GM23338 (cell line): ENCODE data around the gene NCKAP1. TPM values are rescaled to one million over a fixed set of nuclear protein-coding genes. Genes with fewer than 3 reads are reported as not detected.

ENCODE experiments used
- ATAC-seq: fragments of 200-7000 bp; cut with Tn5 transposase; 3 replicates; pipeline ENCODE4 v1.9.1; 2020
- DNase-seq: peaks from one replicate; pipeline ENCODE4 v3.0.0-alpha.2; 2015; ENCODE audit warnings: low spot score
- H2AFZ ChIP-seq: fragments of 200-600 bp; sonication (generic); 2 replicates; pipeline ENCODE4 v1.8.0; 2016; ENCODE audit warnings: antibody characterized with exemption, mild to moderate bottlenecking, moderate library complexity
- H3F3A ChIP-seq: fragments of 200-600 bp; sonication (generic); replicated peaks from 2 replicates; pipeline ENCODE4 v1.8.0; 2017; ENCODE audit warnings: antibody characterized with exemption, mixed run types, low read depth
- H3K27ac ChIP-seq: fragments of 200-600 bp; sonication (generic); 2 replicates; pipeline ENCODE4 v1.6.1; 2016; ENCODE audit warnings: low read depth
- H3K27me3 ChIP-seq: fragments of 200-600 bp; sonication (generic); 2 replicates; pipeline ENCODE4 v1.8.0; 2016; ENCODE audit warnings: mild to moderate bottlenecking, mixed run types, moderate library complexity; ENCODE audit not compliant: insufficient read depth
- H3K36me3 ChIP-seq: fragments of 200-600 bp; sonication (generic); 2 replicates; pipeline ENCODE4 v1.8.0; 2016; ENCODE audit warnings: mild to moderate bottlenecking; ENCODE audit not compliant: insufficient read depth
- H3K4me1 ChIP-seq: fragments of 200-600 bp; sonication (generic); 2 replicates; pipeline ENCODE4 v1.8.0; 2016; ENCODE audit warnings: mild to moderate bottlenecking, moderate library complexity; ENCODE audit not compliant: insufficient read depth
- H3K4me2 ChIP-seq: fragments of 200-600 bp; sonication (generic); 2 replicates; pipeline ENCODE4 v1.7.1; 2017; ENCODE audit warnings: mixed run types
- H3K4me3 ChIP-seq: fragments of 200-600 bp; sonication (generic); 2 replicates; pipeline ENCODE4 v1.6.1; 2016; ENCODE audit warnings: mixed run types
- H3K79me2 ChIP-seq: fragments of 200-600 bp; sonication (generic); replicated peaks from 2 replicates; pipeline ENCODE4 v1.8.0; 2017; ENCODE audit warnings: mild to moderate bottlenecking; ENCODE audit not compliant: insufficient read depth
- H3K9me2 ChIP-seq: fragments of 200-600 bp; sonication (generic); 2 replicates; pipeline ENCODE4 v1.8.0; 2017; ENCODE audit not compliant: insufficient read depth
- H4K20me1 ChIP-seq: fragments of 200-600 bp; sonication (generic); replicated peaks from 2 replicates; pipeline ENCODE4 v1.8.0; 2017; ENCODE audit warnings: mild to moderate bottlenecking; ENCODE audit not compliant: insufficient read depth
- H3K27ac Mint-ChIP-seq: 2 replicates; pipeline ENCODE4 v1.8.0; 2020; ENCODE audit warnings: inconsistent platforms, mild to moderate bottlenecking, moderate library complexity, mixed read lengths
- H3K27me3 Mint-ChIP-seq: 3 replicates; pipeline ENCODE4 v1.8.0; 2022; ENCODE audit warnings: low read depth, mild to moderate bottlenecking, moderate library complexity, mixed read lengths, inconsistent platforms; ENCODE audit not compliant: insufficient read depth, poor library complexity
- H3K36me3 Mint-ChIP-seq: 3 replicates; pipeline ENCODE4 v1.8.0; 2021; ENCODE audit warnings: low read depth, mild to moderate bottlenecking, inconsistent platforms, moderate library complexity, mixed read lengths
- H3K4me1 Mint-ChIP-seq: 3 replicates; pipeline ENCODE4 v1.8.0; 2020; ENCODE audit warnings: mild to moderate bottlenecking, inconsistent platforms, mixed read lengths
- H3K4me3 Mint-ChIP-seq: 3 replicates; pipeline ENCODE4 v1.8.0; 2021; ENCODE audit warnings: moderate library complexity, mild to moderate bottlenecking, inconsistent platforms, mixed read lengths
- H3K9me3 Mint-ChIP-seq: 3 replicates; pipeline ENCODE4 v1.8.0; 2020; ENCODE audit warnings: moderate library complexity, mild to moderate bottlenecking, inconsistent platforms, mixed read lengths
- CREB1 ChIP-seq: fragments of 250-450 bp; sonication (Bioruptor Pico); IDR thresholded peaks from 2 replicates; pipeline ENCODE4 v1.5.0; 2020; ENCODE audit warnings: low read depth, mild to moderate bottlenecking, moderate library complexity
- CTCF ChIP-seq, 2 experiments: fragments of 200-600 bp in 1 of 2; sonication (generic) in 1 of 2; conservative IDR thresholded peaks; 2 replicates each; pipeline versions ENCODE4 v1.5.1 to v1.6.1; 2016 to 2017; ENCODE audit warnings: antibody characterized with exemption in 2 of 2, low read depth in 2 of 2, mild to moderate bottlenecking in 2 of 2, moderate library complexity in 1 of 2
- ETS1 ChIP-seq: IDR thresholded peaks from 2 replicates; pipeline ENCODE4 v1.6.1; 2016; ENCODE audit warnings: antibody characterized with exemption
- EZH2 ChIP-seq: fragments of 200-600 bp; sonication (generic); IDR thresholded peaks from one replicate; pipeline ENCODE4 v1.8.0; 2017; ENCODE audit warnings: antibody characterized with exemption, mild to moderate bottlenecking, low read depth; ENCODE audit not compliant: unreplicated experiment
- EZH2phosphoT487 ChIP-seq: fragments of 200-600 bp; sonication (generic); IDR thresholded peaks from one replicate; pipeline ENCODE4 v1.8.1; 2018; ENCODE audit warnings: antibody characterized with exemption; ENCODE audit not compliant: unreplicated experiment
- JUNB ChIP-seq: IDR thresholded peaks from one replicate; pipeline ENCODE4 v1.6.1; 2016; ENCODE audit warnings: antibody characterized with exemption; ENCODE audit not compliant: unreplicated experiment
- NANOG ChIP-seq: IDR thresholded peaks from 2 replicates; pipeline ENCODE4 v1.6.1; 2016; ENCODE audit warnings: antibody characterized with exemption, borderline replicate concordance
- POLR2AphosphoS5 ChIP-seq: IDR thresholded peaks from 2 replicates; pipeline ENCODE4 v1.6.1; 2016; ENCODE audit warnings: antibody characterized with exemption, low read depth
- STAT1 ChIP-seq: IDR thresholded peaks from one replicate; pipeline ENCODE4 v1.6.1; 2016; ENCODE audit warnings: antibody characterized with exemption; ENCODE audit not compliant: unreplicated experiment
- ZNF114 ChIP-seq: fragments of 250-450 bp; sonication (Bioruptor Pico); IDR thresholded peaks from 2 replicates; pipeline ENCODE4 v1.5.0; 2020; ENCODE audit warnings: mild to moderate bottlenecking, moderate library complexity
- ZNF331 ChIP-seq: fragments of 250-450 bp; sonication (Bioruptor Pico); IDR thresholded peaks from 2 replicates; pipeline ENCODE4 v1.5.0; 2020; ENCODE audit warnings: low read depth, mild to moderate bottlenecking, moderate library complexity
- polyA plus RNA-seq: library from polyadenylated mRNA; unstranded; fragments of >200 nt; fragmentation: Nextera tagmentation; extraction: Ambion mirVana; gene quantifications from 2 replicates; pipeline ENCODE4 v1.2.1, GENCODE V29; 2016
- total RNA-seq: library from RNA; depleted of rRNA; stranded (reverse); fragments of >200 nt; shearing (Covaris generic); gene quantifications from 2 replicates; pipeline ENCODE4 v1.2.3, GENCODE V29; 2014
- TF ChIP-seq, protein P1 (sequence below): IDR thresholded peaks from one replicate; pipeline ENCODE4 v1.6.1; 2018; ENCODE audit warnings: antibody characterized with exemption; ENCODE audit not compliant: unreplicated experiment

Gene NCKAP1
- total and polyA plus RNA-seq, 2 experiments from 2014 or later: 53.8 to 157 TPM

- Histone ChIP-seq H3K79me2 (no peaks in the 10 kb centered on the region), H3K27ac (no peak overlapping the region), H3K9me2 (no peaks in the 10 kb centered on the region), H4K20me1 (no peaks in the 10 kb centered on the region), H3K4me2 (no peak overlapping the region), H3K36me3 (peaks cover 4% of the 10 kb centered on the region; the same call in 1 of the 2 replicates), H2AFZ (no peak overlapping the region), H3K4me1 (peaks cover 8% of the 10 kb centered on the region; the same call in 1 of the 2 replicates), H3K27me3 (no peaks in the 10 kb centered on the region), H3F3A (no peaks in the 10 kb centered on the region), H3K4me3 (no peak overlapping the region)
- Mint-ChIP-seq H3K9me3 (no peaks in the 10 kb centered on the region), H3K36me3 (peaks cover 16% of the 10 kb centered on the region; the same call in 1 of the 3 replicates), H3K27ac (no peak overlapping the region; the same call in 1 of the 2 replicates), H3K4me1 (peaks cover 14% of the 10 kb centered on the region), H3K27me3 (peaks cover 2% of the 10 kb centered on the region), H3K4me3 (no peak overlapping the region)
- TF ChIP-seq, protein P1, sequence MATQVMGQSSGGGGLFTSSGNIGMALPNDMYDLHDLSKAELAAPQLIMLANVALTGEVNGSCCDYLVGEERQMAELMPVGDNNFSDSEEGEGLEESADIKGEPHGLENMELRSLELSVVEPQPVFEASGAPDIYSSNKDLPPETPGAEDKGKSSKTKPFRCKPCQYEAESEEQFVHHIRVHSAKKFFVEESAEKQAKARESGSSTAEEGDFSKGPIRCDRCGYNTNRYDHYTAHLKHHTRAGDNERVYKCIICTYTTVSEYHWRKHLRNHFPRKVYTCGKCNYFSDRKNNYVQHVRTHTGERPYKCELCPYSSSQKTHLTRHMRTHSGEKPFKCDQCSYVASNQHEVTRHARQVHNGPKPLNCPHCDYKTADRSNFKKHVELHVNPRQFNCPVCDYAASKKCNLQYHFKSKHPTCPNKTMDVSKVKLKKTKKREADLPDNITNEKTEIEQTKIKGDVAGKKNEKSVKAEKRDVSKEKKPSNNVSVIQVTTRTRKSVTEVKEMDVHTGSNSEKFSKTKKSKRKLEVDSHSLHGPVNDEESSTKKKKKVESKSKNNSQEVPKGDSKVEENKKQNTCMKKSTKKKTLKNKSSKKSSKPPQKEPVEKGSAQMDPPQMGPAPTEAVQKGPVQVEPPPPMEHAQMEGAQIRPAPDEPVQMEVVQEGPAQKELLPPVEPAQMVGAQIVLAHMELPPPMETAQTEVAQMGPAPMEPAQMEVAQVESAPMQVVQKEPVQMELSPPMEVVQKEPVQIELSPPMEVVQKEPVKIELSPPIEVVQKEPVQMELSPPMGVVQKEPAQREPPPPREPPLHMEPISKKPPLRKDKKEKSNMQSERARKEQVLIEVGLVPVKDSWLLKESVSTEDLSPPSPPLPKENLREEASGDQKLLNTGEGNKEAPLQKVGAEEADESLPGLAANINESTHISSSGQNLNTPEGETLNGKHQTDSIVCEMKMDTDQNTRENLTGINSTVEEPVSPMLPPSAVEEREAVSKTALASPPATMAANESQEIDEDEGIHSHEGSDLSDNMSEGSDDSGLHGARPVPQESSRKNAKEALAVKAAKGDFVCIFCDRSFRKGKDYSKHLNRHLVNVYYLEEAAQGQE: no peak
- TF ChIP-seq ETS1 (no peak), CREB1 (no peak), ZNF331 (CRISPR knock-in tag) (no peak), POLR2AphosphoS5 (no peak), CTCF (conservative IDR thresholded peaks at IDR 0.05; ENCODE audit: low read depth in 2 of 2) (no peak)
- ATAC-seq (no peak), DNase-seq (no peak)
These were observed 120.3 kb downstream of the NCKAP1 start for GRCh38 chr2:182917924-182918323.

DNA sequence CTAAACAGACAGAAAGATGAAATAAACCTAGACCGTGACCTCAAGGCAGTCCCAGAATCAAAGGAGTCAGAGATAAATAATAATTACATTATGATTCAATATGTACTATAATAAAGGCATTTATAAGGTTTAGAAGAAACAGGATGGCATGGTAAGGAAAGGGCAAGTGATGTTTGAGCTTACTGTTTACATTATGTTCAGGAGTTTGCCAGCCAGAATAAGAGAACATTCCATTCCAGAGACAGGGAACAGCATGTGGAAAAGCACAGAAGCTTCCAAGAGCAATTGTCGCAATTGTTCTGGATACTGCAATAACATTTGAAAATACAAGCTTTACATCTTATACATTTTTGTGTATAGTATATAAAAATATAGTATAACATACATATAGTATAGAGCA, 121.8 kb downstream of the NCKAP1 start:
- Histone ChIP-seq H2AFZ (no peak overlapping the region), H3K9me2 (no peaks in the 10 kb centered on the region), H3K27ac (no peak overlapping the region), H3K27me3 (no peaks in the 10 kb centered on the region), H3K4me3 (no peak overlapping the region), H3K4me2 (no peak overlapping the region), H4K20me1 (no peaks in the 10 kb centered on the region), H3K36me3 (peaks cover 9% of the 10 kb centered on the region; the same call in 1 of the 2 replicates), H3F3A (no peaks in the 10 kb centered on the region), H3K4me1 (peaks cover 8% of the 10 kb centered on the region; the same call in 1 of the 2 replicates), H3K79me2 (no peaks in the 10 kb centered on the region)
- H3K27me3 Mint-ChIP-seq: peaks cover 2% of the 10 kb centered on the region
- H3K36me3 Mint-ChIP-seq: peaks cover 16% of the 10 kb centered on the region; the same call in 1 of the 3 replicates
- ATAC-seq (no peak), DNase-seq (no peak)
- H3K27ac Mint-ChIP-seq: no peak overlapping the region
- H3K4me1 Mint-ChIP-seq: peaks cover 14% of the 10 kb centered on the region
- no peaks in the 10 kb centered on the region for H3K9me3 Mint-ChIP-seq
- H3K4me3 Mint-ChIP-seq: no peak overlapping the region
- no peak for TF ChIP-seq ETS1
- TF ChIP-seq, protein P1: no peak
- no peak for TF ChIP-seq NANOG
- no peak for TF ChIP-seq ZNF114 (CRISPR knock-in tag)
- no peak for TF ChIP-seq STAT1
- TF ChIP-seq JUNB: no peak
- TF ChIP-seq EZH2phosphoT487: no peak
- TF ChIP-seq ZNF331 (CRISPR knock-in tag): no peak
- no peak for TF ChIP-seq CREB1
- TF ChIP-seq EZH2: no peak
- TF ChIP-seq POLR2AphosphoS5: no peak
